ENCODE data around the gene TMTC1.
"Not testable (repeated sequence)": the region's sequence is repeated elsewhere in the genome, so short reads cannot be mapped to it uniquely, and the experiment has no call there.

The TMTC1 gene

DNA sequence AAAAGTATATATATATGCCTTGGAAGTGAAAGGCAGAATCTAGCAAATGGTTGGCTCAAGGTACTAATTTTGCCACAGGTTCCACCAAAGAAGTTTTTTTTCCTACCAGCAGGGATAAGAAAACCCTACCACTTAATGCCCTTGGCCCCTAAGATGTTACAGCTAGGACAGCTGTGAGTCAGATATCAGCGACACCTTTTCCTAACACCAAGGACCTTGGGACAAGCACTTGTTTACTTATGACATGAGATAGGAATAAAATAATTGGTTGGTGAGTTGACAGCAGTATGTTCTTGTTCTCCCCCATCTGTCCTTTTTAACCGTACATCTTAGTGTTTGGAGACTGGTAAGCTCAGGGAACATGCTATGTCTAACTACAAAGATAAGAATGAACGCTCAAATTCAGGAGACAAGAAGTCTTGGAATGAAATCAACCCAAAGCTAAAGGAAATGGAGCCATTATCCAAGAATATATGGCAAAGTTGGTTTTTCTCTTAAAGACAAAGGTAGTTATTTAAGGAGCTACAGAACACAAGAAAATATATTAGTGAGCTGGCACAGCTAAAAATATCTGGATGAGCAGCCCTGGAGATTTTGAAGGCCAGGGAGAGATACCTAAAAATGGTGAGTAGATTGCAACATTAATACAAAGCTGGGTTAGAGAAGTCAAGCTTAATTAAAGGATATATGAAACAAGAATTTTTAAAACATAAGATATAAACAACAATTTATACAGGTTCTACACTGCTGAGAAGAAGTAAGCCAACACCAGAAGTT is 126.8 kb downstream of the TMTC1 start:
- DNase-seq = no peak

DNA sequence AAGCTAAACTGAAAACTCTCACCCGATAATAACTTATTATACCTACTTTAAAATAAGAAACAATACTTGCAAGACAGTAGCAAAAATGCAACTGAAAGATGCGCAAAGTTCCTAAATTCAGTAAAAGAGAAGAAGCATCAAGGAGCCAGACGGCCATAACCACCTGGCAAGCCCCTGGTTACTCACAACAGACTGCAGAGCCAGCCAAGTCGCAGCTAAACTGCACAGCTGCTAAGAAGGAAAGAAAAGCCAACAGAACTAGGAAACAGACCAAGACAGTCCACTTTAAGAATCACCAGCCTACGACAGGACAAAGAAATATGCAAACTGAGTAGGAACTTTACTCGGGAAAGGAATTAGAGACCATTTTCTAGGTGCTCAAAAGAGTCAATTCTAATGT is 127.9 kb downstream of the TMTC1 start:
- no peak for DNase-seq

DNA sequence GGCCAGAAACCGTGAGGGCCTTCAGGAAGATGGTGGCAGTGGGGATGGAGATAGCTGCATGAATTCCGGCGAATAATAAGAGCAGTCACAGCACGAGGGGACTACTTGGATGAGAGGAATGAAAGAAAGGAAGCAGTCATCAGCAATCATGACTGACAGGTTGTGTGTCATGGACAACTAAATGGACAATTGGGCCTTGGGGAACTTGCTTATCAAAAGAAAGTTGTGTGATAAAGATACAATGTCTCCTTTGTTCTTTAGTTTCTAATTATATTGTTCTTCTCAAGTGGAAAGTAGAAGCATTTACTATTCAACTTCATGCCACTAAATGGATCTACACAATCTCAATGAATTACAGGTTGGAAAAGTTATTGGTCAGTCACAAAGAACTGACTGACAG is 130.5 kb downstream of the TMTC1 start:
- no peak for DNase-seq

DNA sequence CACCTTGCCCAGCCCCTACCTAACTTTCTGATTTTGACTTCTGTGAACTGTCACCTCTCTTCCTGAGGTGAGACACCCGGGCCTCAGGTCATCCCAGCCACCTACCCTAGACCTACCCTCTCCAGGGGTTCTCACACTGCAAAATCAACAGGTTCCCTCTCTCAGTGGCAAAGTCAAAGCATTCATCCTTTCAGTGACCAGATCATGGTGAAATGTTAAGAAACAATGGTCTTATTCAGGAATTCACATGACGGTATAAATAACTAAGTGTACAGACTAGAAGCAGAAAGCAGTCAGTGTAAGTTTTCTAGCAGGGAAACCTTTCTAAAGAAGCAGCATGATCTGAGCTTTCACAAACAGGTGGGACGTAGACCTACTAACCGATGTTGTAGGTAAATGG is 133.4 kb downstream of the TMTC1 start:
- no peak for DNase-seq

DNA sequence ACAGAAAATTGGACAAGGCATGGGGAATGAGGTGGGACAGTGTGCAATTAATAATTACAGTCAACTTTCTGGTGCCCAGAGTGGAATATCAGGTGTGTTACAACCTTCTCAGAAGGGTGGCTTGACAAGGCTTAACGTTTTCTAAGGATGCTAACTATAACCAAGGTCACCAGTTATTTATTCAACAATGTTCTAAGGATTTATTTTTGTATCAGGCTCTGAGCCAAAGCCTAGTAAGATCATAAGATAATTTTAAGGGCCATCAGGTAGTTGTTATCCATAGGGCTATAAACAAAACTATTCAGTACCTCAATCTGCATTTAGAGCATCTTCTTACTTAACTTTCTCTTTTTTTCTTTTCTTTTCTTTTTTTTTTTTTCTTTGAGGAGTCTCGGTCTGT is 134.0 kb downstream of the TMTC1 start:
- no peak for DNase-seq

DNA sequence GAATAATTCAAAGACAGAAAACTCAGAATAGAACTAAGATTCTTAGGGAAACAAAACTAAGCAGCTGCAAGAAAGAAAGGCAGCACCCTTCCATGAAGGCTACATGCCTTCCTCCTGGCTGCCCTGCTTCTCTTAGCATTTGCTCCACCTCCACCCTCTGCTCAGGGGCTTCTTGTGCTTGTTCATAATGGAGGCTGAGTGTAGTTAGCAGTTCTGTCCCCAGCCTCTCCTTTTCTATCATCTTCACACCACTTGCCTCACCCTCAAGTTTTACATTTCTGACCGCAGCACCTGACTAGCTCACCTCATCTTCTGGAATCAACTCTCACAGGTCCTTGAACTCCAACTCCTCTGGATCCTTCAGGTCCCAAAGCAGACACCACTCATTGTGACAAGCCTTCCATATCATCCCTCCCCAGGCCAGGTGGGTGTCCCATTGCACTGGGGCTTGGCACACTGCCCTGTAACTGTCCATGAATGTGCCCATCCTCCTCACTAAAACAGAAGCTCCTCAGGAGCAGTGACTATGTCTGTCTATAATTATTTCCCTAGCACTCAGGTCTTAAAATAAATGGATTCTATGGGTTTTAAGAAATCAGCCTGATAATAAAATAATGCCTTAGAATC is 139.1 kb downstream of the TMTC1 start:
- no peak for DNase-seq

DNA sequence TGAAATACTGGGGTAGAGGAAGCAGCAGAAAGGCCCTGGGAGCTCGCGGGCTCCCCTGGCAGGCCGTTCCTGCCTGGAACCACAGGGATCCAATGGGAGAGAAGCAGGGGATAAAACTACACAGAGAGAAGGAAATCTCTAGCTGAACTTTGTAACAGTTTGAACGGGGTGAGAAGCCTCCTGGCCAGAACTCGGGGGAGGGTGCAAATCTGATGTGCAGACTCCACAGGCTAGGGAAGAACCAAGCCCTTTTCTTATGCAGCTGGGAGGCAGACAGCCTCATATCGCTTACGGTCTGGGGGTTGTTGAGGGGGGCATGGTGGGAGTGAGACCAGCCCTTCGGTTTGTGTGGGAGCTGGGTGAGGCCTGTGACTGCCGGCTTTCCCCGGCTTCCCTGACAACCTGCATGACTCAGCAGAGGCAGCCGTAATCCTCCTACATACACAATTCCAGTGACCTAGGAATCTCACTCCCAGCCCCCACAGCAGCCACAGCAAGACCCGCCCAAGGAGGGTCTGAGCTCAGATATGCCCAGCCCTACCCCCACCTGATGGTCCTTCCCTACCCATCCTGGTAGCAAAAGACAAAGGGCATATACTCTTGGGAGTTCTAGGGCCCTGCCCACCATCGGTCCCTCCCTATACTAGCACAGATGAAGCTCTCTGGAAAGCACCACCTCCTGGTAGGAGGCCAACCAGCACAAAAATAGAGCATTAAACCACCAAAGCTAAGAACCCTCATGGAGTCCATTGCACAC is 143.0 kb downstream of the TMTC1 start:
- no peak for DNase-seq

DNA sequence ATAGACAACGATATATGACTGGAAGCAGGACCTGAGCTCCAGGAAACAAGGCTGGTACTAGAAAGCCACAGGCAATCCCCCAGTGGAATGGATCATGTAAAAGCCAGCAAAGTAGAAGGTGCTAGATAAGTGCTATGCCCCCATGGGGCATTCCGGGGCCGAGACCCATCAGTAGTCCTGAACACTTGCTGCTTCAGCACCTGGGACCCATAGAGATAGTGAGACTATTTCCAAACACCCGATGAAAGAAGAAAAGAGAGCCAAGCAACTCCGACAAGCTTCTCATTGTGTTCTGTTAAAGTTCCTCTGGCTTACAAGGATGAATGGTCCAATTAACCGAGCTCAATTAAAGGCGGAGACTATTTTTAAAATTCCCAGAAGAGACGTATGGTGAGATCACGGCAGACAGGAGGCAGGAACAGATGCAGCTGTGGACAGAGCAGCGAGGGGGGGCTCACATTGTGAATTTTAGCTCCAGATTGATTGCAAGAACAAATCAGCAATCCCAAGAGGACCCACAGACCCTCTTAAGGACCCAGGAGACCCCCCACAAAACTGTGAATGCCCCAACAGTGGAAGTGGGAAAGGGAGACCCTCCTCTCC is 143.7 kb downstream of the TMTC1 start:
- DNase-seq = no peak

DNA sequence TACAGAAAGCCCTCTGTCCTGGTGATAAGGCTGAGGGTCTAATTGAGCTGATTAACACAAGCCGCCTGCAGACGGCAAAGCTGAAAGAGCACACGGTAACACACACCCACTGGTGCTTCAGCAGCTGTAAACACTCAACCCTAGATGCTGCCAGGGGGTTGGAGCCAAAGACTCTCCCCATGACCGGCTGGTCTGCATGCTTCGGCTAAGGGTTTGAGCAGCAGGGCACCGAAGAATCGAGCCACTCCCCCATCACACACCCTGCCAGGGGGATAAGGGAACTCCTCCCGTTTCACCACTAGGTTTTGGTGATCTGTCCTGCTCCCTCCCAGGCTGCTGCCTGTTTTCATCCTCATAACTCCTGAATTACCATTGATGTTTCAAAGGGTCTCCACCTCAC is 145.2 kb downstream of the TMTC1 start:
- no peak for DNase-seq

DNA sequence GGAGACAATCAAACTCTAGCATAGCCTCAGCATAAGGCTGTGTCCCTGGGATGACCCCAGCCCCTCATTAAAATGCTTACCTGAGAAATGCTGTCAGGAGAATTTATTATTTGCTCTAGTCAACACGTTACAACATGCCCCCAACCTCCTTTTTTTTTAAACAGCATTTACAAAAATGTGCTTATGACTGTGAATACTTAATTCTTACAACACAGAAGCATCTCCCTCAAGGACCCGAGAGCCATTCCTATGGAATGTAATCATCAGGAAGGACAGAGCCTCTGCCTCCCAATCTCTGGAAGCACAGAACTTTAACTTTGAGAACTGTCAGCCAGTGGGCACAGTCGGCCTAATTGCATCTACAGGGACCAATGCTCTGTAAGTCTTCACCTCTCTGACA is 149.7 kb downstream of the TMTC1 start:
- DNase-seq = no peak

DNA sequence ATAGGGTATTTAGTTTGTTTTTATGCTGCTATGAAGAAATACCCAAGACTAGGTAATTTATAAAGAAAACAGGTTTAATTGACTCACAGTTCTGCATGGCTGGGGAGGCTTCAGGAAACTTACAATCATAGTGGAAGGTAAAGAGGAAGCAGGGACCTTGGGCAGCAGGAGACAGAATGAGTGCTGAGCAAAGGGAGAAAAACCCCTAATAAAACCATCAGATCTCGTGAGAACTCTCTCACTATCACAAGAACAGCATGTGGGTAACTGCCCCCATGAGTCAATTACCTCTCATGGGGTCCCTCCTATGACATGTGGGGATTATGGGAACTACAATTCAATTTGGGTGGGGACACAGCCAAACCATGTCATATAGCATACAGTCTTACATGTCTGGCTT is 153.6 kb downstream of the TMTC1 start:
- not testable (repeated sequence) for DNase-seq

DNA sequence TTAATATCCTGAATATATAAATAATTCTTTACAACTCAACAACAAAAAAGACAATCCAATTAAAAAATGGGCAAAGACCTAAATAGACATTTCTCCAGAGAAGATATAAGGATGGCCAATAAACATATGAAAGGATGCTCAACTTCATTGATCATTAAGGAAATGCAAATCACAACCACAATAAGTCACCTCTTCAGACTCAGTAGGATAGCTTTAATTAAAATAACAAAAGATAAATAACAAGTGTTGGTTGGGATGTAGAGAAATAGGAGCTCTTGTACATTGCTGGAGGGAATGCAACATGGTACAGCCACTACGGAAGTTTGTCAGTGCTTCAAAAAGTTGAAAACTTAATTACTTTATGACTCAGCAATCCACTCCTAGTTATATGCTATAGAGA is 156.5 kb downstream of the TMTC1 start:
- no peak for DNase-seq

DNA sequence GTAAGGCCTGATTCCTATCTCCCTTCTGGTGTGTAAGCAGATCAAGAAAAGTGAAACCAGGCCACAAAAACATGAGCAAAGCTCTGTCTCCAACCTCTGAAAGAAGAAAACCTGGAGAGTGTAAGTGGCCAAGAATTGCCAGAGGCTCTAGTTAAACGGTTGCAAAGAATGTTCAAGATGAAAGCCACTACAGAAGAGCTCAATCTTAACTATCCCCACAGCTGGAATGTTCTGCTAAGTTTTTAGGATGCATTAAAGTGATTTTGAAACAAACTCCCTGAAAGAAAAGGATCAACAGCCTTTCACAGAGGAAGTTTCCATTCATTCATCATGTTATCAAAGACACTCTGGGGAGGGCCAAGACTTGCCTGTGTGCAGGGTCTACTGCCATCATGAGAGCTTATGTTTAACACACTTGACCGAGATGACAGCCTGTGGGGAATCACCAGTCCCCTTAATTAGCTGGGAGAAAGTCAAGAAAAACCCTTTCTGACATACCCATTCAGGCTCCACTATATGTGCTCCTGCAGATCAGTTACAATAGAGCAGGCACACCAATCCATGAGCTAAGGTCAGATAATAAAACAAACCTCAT is 158.3 kb downstream of the TMTC1 start:
- DNase-seq = no peak

DNA sequence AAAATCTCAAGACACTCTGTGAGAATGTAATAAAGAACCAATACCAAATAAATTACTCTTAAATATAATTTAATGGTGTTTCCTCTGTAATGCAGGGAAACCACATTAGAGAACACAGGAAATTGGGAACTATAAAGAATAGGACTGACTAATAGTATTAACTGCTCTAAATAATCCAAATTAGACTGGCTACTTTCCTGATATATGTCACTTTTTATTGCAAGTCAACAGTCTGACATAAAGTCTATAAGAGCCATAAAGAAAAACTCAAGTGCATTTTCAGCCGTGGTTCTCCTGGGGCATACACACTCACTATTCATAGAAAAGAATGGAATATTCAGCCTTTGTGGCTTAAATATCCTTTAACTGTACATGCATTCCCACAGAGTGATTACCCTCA is 161.5 kb downstream of the TMTC1 start:
- DNase-seq = no peak

DNA sequence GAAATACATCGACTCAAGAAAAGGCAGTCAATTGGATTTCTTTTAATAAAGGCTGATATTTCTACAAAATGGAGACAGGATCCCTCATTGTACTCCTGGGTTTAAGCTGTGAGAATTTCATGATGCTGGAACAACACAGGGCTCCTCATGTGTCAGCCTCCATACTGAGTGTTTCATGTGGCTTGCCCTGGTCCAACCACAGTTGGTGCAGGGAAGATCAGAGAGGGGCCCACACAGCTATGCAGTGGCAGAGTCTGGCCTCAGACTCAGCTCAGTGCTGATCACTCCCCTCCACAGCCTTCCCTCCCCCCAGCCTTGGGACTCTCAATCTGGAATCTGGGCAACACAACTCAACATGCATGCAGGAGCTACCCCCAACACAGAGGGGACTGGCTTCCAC is 163.7 kb downstream of the TMTC1 start:
- no peak for DNase-seq

DNA sequence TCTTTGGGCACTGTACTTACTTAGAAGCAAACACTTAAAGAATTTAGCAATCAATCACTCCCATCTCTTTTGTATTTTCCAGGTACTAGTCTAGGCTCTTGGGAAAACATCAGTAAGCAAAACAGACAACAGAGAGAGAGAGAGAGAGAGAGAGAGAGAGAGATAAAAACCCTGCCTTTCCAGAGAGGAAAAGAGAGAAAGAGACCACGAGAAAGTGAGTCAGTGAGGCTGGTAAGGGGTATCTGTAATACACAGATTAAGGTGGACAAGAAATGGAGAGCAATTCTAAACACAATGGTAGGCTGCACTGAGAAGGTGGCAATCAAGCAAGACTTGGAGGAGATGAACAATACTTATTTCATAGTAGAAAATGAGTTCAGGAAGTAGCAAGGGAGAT is 166.3 kb downstream of the TMTC1 start:
- DNase-seq = no peak

DNA sequence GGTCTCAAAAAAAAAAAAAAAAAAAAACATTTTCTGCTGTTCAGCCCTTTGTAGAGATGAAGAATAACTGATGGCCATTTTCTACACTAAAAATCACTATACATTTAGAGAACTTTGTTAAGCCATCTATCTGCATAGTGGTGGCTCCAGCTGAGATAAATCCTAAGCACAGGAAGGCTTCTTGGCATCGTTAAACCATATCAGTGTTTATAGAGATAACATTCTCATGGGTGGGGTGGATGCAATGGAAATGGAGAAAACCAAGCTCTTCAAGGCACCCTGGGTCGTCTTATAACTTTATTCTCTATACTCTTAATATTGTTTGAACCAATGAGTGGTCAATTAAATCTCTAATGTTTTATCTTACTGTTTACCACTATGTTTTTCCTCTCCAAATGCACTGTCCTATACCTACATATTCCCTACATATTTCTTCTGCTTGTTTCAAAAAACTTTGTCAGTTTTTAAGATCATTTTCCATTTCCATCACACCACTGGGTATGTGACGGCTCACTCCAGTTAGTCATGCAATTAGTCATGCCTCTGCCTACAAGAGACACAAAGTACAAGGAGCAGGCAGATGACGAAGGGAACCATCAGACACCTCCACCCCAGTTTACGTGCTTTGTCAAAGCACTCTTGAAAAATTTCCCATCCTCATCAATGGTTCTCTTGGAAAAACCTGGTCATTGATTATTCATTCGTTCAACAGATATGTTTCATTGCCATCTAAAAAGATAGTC is 166.9 kb downstream of the TMTC1 start:
- DNase-seq = no peak

DNA sequence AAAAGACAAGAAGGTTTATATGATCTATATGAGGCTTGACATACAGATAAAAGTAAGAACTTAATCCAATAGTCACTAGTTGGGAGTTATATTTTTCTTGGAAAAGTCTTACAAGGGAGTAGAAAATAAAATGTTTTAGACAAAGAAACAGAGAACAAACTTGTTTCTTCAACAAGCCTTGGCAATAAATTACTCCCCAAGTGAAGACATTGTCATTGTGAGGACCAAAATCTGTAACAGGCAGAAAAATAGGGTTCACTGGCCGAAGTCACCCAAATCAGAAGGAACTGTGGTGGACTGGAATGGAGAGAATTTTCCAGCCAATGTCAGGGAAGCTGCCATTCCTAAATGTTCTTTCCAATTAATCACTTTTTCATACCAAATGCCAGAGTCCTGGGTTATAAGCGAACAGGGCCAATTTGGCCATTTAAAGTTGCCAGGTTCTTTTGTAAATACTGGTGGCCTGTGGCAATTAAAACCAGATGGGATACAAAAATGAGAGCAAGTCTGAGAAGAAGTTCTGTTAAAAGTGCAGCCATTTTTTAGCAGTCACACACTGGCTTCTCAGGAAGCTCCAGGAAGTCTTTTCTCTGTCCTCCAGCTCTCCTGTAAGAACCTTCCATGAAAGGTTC is 168.9 kb downstream of the TMTC1 start:
- DNase-seq = no peak

DNA sequence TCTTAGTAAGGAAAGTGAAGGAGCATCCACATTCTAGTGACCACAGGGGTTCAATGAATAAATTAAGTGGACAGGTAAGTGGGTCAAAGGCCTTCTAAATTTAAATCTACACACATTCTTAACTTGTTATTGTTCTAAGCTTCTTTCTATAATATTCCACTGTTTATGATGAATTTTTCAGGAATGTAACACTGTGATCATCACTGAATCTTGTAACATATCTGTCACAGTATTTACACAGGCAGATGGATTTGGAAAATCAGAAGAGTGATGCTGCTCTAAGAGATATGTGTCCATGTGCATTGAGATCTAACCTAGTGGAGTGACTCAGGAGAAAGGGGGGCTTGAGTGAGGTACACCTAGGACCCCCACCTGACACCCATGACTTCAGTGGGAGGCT is 170.8 kb downstream of the TMTC1 start:
- DNase-seq = no peak

DNA sequence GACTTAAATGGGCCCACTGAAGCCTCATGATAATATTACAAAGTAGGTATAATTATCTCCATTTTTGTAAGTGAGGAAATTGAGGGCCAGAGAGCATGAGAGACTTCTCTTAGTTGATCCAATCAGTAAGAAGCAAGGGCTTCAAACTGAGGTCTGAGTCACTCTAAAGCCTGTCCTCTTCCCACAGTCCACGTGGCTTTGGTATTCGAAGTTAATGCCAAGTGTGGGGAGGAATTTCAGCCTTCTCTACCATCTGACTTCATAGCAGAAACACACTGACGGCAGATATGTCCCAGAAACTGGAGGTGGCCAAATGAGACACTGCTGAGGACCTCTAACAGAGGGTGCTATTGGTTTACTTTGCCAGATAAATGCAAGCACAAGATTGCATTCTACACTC is 171.8 kb downstream of the TMTC1 start:
- no peak for DNase-seq

DNA sequence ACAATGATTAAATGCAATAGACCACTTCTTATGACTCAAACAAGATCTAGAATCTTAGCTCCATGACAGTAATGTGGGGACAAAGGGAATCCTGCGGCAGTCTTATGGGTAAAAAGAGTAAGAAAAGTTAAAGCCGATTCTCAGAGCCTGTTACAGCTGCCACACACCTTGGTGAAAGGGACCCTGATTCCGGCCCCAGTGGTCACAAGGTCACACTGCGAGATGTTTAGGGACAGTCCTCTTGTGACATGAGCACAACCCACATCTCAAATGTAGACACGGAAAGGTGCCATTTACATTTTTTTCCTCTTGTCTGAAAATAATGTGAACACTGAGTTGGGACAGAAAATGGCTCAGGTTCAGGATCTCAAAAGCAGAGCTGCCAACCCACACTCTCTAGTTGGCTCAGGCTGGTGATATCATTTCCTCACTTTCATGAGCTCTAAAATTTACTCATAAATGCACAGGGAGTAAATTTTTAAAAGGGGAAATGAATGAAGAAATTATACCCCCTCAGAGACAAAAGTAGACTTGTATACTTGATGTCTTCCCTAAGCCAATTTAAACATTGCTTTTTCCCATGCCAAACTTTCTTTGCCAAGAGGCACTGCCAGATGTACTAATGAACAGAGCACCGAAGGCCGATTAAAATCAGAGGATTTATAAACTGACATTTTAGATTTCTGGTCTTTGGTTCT is 173.1 kb downstream of the TMTC1 start:
- no peak for DNase-seq
